HFF-Myc (cell line): ENCODE results near the gene STK39.

Experiments
- DNase-seq: peaks from one replicate; pipeline ENCODE4 v3.0.0-alpha.2; 2011; ENCODE audit warnings: low read depth; ENCODE audit errors: extremely low read depth
- H3K4me3 ChIP-seq: replicated peaks from 2 replicates; pipeline ENCODE4 v1.5.1; 2011; ENCODE audit warnings: low read depth, mild to moderate bottlenecking, control low read depth, low read length
- CTCF ChIP-seq: IDR thresholded peaks from 2 replicates; pipeline ENCODE4 v1.5.1; 2012; ENCODE audit warnings: mild to moderate bottlenecking, low read depth, low read length, control low read depth; ENCODE audit errors: missing control alignments

The STK39 gene

DNA sequence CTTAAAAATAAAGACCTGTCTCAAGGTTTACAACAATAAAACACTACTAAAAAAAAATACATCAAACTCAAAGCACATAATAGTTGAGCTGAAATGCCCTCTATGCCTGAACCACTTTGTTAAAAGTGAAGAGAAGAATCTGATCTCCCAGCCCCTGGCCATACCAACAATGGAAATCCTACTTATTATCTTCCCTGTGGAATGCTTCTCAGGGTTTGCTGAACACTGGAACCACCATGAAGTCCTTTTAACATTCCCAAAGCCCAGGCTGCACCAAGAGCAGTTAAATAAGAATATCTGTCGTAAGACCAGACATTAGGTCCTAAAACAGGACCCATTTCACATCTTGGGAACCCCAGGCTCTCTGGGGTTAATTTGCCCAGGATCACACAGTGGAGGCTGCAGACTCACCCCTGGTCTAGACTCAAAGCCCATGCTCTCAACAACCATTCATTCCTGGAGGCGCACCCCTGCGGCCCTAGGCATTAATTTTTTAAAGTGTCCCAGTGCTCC, 285.8 kb downstream of the STK39 start:
- no peak overlapping the region for H3K4me3 ChIP-seq
- no peak for TF ChIP-seq CTCF
- DNase-seq: no peak

DNA sequence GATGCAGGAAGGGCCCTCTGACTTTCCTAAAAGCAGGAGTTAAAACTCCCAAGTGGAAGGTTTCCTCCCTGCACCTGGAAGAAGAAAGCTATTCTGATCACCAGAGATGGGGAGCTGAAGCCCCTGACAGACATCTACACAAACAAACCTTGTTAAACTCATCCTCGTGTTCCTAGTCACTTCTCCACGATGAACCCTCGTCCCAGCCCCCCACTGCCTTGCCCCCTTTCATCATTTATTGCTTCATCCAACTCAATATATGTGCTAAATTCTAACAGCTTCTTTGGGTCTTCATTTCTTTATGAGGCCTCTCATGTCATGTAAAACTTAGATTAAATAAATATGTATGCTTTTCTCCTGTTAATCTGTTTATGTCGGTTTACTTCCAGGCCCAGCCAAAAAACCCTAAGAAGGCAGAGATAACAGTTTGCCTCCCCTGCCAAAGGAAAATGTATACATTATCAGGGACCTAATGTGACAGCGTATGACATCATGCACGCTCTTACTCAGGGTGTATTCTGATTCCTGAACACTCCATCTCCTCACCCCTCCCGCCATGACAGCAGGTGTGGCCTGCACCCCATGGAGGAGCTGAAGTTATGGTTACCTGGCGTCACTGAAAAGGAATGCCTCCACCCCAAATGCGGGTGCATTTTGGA, 287.2 kb downstream of the STK39 start:
- TF ChIP-seq CTCF: no peak
- no peak for DNase-seq
- no peak overlapping the region for H3K4me3 ChIP-seq

- no peak for TF ChIP-seq CTCF
- H3K4me3 ChIP-seq: no peak overlapping the region
- DNase-seq: no peak
These were observed 289.7 kb downstream of the STK39 start for GRCh38 chr2:167957662-167958061.

- no peak overlapping the region for H3K4me3 ChIP-seq
- DNase-seq: no peak
These were observed 292.0 kb downstream of the STK39 start for GRCh38 chr2:167955264-167955906.

GRCh38 chr2:167954495-167954894, 292.9 kb downstream of the STK39 start:
- TF ChIP-seq CTCF: no peak
- DNase-seq: no peak
- H3K4me3 ChIP-seq: no peak overlapping the region

More at GRCh38 chr2:167955264-167955906, 292.0 kb downstream of the STK39 start:
- no peak for TF ChIP-seq CTCF

DNA sequence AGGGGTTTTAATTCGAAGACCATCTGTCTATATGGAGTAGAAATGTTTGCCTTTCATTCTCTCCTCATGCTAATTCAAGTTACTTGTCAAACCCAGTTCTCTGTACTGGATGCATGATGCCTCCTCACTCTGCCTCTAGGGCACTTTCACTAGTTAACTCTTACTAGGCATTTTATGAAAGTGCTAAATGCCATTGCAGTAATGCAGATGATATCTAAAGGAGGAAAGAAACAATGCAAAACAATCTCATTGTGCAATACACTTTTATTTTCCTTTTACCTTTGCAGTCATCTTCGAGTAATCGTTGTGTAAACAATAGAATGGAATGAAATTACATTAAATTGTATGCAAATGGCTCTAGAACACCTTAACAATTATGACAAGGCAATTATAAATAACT, 293.6 kb downstream of the STK39 start:
- no peak for TF ChIP-seq CTCF
- DNase-seq: no peak
- no peak overlapping the region for H3K4me3 ChIP-seq

DNA sequence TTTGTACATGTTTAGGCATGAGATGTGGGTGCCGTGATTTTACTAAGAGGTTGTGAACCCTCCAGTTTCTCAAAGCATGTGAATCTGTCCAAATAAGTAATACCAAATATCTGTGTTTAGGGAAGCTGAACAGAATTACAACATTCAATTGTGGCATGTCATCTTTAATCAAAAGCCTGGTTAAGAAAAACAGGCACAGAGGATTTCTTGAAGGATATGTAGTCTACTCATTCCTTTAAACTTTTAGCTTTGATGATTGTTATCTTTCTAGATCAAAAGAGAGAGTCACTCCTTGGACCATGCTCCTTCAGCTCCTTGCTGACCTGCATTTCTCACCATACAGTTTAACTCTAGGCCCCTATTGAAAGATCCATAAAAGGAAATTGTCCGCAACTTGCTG, 296.8 kb downstream of the STK39 start:
- H3K4me3 ChIP-seq: no peak overlapping the region
- TF ChIP-seq CTCF: no peak
- DNase-seq: no peak
